ENCODE measurements around the gene NUP160.
"Not testable (repeated sequence)": the region's sequence is repeated elsewhere in the genome, so short reads cannot be mapped to it uniquely, and the experiment has no call there.

NUP160 gene

DNA sequence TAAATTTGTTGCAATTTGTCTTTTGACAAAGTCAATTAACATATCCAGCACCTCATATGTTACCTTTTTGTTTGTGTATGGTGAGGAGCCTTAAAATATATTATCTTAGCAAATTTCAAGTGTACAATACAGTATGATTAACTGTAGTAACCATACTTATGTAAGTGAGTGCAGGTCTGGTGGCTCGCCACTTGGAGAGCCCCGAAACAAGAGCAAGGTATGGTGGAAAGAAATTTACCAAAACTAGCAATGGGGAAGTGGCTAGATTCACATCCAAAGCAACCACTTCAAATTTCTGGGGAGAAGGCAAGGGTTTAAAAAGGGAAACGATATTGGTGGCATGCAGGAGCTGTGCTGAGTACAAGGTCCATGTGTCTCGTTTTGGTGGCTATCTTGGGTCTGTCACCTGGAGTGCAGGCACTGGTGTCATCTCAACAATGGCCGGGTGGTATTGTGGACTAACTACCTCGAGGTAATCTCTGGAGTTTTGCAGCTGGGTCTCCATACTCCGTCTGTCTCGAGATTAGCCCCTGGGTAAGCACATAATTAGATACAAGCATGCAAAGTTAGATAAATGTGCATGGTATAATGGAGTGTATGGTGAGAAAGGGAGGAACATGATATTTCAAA, 72.8 kb downstream of the NUP160 start:
- H3K27ac ChIP-seq = no peak overlapping the region
- TF ChIP-seq, protein P1, sequence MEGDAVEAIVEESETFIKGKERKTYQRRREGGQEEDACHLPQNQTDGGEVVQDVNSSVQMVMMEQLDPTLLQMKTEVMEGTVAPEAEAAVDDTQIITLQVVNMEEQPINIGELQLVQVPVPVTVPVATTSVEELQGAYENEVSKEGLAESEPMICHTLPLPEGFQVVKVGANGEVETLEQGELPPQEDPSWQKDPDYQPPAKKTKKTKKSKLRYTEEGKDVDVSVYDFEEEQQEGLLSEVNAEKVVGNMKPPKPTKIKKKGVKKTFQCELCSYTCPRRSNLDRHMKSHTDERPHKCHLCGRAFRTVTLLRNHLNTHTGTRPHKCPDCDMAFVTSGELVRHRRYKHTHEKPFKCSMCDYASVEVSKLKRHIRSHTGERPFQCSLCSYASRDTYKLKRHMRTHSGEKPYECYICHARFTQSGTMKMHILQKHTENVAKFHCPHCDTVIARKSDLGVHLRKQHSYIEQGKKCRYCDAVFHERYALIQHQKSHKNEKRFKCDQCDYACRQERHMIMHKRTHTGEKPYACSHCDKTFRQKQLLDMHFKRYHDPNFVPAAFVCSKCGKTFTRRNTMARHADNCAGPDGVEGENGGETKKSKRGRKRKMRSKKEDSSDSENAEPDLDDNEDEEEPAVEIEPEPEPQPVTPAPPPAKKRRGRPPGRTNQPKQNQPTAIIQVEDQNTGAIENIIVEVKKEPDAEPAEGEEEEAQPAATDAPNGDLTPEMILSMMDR (conservative IDR thresholded peaks at IDR 0.05) = no peak

DNA sequence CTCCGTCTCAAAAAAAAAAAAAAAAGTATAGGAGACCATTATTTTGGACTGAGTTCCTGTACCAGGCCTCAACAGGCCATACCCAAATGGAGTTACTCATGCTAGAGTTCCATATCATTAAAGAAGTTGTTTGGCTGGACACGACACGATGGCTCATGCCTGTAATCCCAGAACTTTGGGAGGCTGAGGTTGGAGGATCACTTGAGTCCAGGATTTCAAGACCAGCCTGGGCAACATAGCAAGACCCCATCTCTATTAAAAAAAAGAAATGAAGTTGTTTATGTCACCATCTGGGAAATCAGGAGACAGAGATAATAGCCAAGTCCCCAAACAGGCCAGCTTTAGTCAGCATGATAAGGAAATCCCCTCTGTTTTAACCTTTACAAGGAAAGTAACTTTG, 74.3 kb downstream of the NUP160 start:
- TF ChIP-seq, protein P1 (conservative IDR thresholded peaks at IDR 0.05) = no peak
- no peak overlapping the region for H3K27ac ChIP-seq

DNA sequence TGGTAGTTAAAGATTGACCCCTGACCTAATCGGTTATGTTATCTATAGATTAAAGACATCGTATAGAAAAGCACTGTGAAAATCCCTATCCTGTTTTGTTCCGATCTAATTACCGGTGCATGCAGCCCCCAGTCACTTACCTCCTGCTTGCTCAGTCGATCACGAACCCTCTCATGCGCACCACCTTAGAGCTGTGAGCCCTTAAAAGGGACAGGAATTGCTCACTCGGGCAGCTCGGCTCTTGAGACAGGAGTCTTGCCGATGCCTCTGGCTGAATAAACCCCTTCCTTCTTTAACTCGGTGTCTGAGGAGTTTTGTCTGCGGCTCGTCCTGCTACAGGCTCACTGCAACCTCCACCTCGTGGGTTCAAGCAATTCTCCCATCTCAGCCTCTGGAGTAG, 78.6 kb downstream of the NUP160 start:
- not testable (repeated sequence) for H3K27ac ChIP-seq

DNA sequence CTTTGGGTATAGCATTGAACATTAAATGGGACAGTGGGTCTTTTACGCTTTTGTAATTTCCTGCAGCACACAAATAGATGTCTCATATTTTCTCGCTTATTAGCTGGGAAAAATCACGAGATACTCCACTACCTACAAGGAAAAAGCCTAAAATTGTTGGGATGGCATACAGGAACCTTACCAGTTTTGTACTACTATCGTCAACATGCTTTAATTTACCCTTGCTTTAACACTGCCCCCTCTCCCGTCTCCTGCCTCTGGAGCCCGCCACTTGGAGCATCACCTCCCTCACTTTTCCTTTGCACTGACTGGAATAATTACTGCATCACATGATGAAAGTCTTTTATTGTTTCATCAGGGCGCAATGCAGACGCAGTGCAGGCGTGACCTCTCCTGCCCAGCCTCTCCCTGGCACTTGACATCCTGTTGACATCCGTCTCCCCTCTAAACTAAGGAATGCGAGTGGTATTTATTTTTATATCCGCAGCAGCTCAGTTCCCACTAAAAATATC, 80.0 kb downstream of the NUP160 start:
- peak overlapping the region; percentile 93 for H3K27ac ChIP-seq
- TF ChIP-seq, protein P1 (conservative IDR thresholded peaks at IDR 0.05) = no peak

DNA sequence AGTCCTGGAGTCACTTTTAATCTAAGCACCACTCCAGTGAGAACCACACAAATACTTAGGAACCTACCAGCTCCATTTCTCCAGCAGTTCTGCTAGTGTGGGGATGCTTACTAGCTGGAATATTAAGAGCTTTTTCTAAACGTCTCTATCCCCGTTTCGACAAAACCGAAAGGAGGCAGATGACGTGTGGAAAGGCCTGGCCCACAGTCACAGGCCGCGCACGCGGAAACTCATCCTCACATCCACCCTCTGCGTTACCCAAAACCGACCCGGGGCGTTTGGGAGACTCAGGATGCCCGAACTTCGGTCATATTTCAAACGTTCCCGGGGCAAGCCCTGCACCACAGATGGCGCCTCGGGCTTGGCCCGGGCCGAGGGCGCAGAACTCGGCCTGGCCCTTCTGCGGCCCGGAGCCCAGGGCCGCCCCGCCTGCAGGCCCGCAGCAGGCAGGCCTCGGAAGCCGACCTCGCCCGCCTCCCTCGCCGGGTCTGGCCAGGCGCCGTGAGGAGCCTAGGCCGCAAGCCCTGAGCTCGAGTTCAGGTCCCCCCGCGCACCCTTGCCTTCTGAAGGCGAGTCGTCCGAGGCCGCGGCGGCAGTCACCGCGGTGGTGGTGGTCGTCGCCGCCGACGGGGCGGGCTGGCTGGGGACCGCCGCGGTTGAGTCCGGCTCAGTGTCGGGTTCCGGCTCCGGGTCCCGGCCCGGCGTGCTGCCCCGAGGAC, 81.5 kb downstream of the NUP160 start:
- peak overlapping the region; percentile 93 for H3K27ac ChIP-seq
- TF ChIP-seq, protein P1 (conservative IDR thresholded peaks at IDR 0.05) = no peak

DNA sequence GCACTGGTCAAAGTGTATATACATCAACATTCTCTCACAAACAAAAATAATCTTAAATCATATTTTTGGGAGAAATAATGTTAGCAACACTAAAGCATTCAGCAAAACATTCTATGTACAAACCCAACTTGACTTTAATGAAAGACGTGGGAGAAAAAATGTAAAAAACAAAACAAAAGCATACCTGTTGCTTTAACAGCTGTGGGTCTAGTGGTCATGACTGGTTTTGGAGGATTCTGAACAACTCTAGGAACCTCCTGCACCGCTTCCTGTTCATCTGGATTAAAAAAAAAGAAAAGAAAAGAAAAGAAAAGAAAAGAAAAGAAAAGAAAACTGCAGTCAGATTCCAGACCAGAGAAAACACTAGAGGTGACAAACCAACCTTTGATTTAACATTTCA, 83.1 kb downstream of the NUP160 start:
- H3K27ac ChIP-seq = peak overlapping the region; percentile 93; the same call in 1 of the 2 replicates

DNA sequence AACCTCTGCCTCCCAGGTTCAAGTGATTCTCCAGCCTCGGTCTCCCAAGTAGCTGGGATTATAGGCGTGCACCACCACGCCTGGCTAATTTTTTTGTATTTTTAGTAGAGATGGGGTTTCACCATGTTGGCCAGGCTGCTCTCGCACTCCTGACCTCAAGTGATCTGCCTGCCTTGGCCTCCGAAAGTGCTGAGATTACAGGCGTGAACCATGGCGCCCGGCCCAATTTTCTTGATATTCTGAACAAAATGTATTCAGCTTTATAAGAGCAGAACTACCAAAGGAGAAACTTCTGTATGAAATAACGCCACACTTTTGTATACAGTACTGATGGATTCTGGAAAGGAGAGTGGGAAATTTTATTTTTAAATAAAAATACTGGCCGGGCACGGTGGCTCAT, 88.9 kb downstream of the NUP160 start:
- not testable (repeated sequence) for H3K27ac ChIP-seq

More for the DNA sequence above, 83.1 kb downstream of the NUP160 start:
- TF ChIP-seq, protein P1 (conservative IDR thresholded peaks at IDR 0.05) = no peak

DNA sequence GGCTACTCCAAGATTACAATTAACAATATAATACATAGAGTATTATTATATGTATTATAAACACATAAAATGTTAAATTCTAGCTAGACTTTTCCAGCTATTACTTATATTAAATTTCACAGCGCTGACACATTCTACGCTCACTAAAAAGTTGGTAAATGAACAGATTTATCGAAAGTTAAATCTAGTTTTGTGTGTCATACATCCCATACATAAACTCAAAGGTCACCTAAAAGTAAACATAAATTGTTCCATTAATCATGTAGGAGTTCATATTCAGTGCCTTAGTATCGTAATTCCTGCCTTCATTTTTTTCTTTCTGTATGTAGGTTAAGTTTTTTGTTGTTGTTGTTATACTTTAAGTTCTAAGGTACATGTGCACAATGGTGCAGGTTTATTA, 91.9 kb downstream of the NUP160 start:
- TF ChIP-seq, protein P1 (conservative IDR thresholded peaks at IDR 0.05) = no peak

More for the DNA sequence above, 91.9 kb downstream of the NUP160 start:
- no peak overlapping the region for H3K27ac ChIP-seq
